Neural progenitor cell (in vitro differentiated cells): ENCODE measurements around the gene HECA. TPM values are rescaled to one million over a fixed set of nuclear protein-coding genes. Genes with fewer than 3 reads are reported as not detected.

ENCODE experiments used
- DNase-seq: peaks from one replicate; pipeline ENCODE4 v3.0.0-alpha.2; 2016; ENCODE audit warnings: low spot score
- H2AFZ ChIP-seq: fragments of 200-600 bp; sonication (generic); replicated peaks from 2 replicates; pipeline ENCODE4 v1.6.1; 2016; ENCODE audit warnings: antibody characterized with exemption
- H3F3A ChIP-seq: fragments of 200-600 bp; sonication (generic); 2 replicates; pipeline ENCODE4 v1.6.1; 2016; ENCODE audit warnings: antibody characterized with exemption, low read depth
- H3K27ac ChIP-seq: fragments of 200-600 bp; sonication (generic); 2 replicates; pipeline ENCODE4 v1.5.1; 2016; ENCODE audit warnings: mild to moderate bottlenecking
- H3K27me3 ChIP-seq: fragments of 200-600 bp; sonication (generic); 2 replicates; pipeline ENCODE4 v1.6.1; 2016; ENCODE audit warnings: mild to moderate bottlenecking, moderate library complexity
- H3K36me3 ChIP-seq: fragments of 200-600 bp; sonication (generic); 2 replicates; pipeline ENCODE4 v1.5.1; 2016
- H3K4me1 ChIP-seq: fragments of 200-600 bp; sonication (generic); 2 replicates; pipeline ENCODE4 v1.6.1; 2016; ENCODE audit warnings: mixed run types
- H3K4me2 ChIP-seq: fragments of 200-600 bp; sonication (generic); 2 replicates; pipeline ENCODE4 v1.6.1; 2016
- H3K4me3 ChIP-seq: fragments of 200-600 bp; sonication (generic); 2 replicates; pipeline ENCODE4 v1.5.1; 2016
- H3K79me2 ChIP-seq: fragments of 200-600 bp; sonication (generic); 2 replicates; pipeline ENCODE4 v1.6.1; 2016; ENCODE audit warnings: low read depth
- H3K9ac ChIP-seq: fragments of 200-600 bp; sonication (generic); 2 replicates; pipeline ENCODE4 v1.6.1; 2016
- H3K9me3 ChIP-seq: fragments of 200-600 bp; sonication (generic); 2 replicates; pipeline ENCODE4 v1.5.1; 2016; ENCODE audit warnings: low read depth
- H4K20me1 ChIP-seq: fragments of 200-600 bp; sonication (generic); 2 replicates; pipeline ENCODE4 v1.6.1; 2016; ENCODE audit warnings: low read depth
- H3K27ac Mint-ChIP-seq: 3 replicates; pipeline ENCODE4 v1.8.0; 2021; ENCODE audit warnings: mixed read lengths
- H3K27me3 Mint-ChIP-seq: 2 replicates; pipeline ENCODE4 v1.8.0; 2022; ENCODE audit warnings: low read depth, mild to moderate bottlenecking, inconsistent platforms, moderate library complexity, mixed read lengths; ENCODE audit not compliant: insufficient read depth
- H3K36me3 Mint-ChIP-seq: 3 replicates; pipeline ENCODE4 v1.8.0; 2021; ENCODE audit warnings: mixed read lengths
- H3K4me1 Mint-ChIP-seq: 3 replicates; pipeline ENCODE4 v1.8.0; 2021; ENCODE audit warnings: mixed read lengths
- H3K4me3 Mint-ChIP-seq: 3 replicates; pipeline ENCODE4 v1.8.0; 2021; ENCODE audit warnings: mild to moderate bottlenecking, moderate library complexity, mixed read lengths
- H3K9me3 Mint-ChIP-seq: 3 replicates; pipeline ENCODE4 v1.8.0; 2020; ENCODE audit warnings: mixed read lengths
- EZH2 ChIP-seq: fragments of 200-600 bp; sonication (generic); IDR thresholded peaks from 2 replicates; pipeline ENCODE4 v1.6.1; 2017; ENCODE audit warnings: antibody characterized with exemption, mild to moderate bottlenecking, moderate library complexity
- EZH2phosphoT487 ChIP-seq: fragments of 200-600 bp; sonication (generic); IDR thresholded peaks from 2 replicates; pipeline ENCODE4 v1.6.1; 2017; ENCODE audit warnings: antibody characterized with exemption
- total RNA-seq: library from RNA; depleted of rRNA; stranded (reverse); fragments of >200 nt; gene quantifications from 2 replicates; pipeline ENCODE4 v1.2.3, GENCODE V29; 2015; ENCODE audit warnings: low replicate concordance
- TF ChIP-seq, protein P1 (sequence below): fragments of 200-600 bp; sonication (generic); IDR thresholded peaks from 2 replicates; pipeline ENCODE4 v1.5.1; 2017; ENCODE audit warnings: antibody characterized with exemption, mild to moderate bottlenecking

HECA gene
- total RNA-seq, 1 donor from 2014 or later: 12.7 TPM

DNA sequence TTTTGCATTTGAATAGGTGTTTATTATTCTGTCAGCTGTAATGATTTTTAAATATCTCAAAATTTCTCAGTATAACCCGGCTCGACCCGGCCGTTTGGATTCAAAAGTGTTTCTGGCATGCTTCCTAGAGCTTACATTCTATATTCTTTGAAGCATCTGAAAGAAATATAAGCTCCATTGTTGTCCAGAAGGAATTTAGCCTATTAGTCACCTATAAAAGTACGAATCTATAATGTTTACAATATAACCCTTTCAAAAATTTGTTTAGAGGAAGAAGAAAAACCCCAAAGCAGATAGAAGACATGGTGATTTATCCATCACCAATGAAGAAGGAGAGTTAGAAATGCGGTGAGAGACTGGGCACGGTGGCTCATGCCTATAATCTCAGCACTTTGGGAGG lies 22.3 kb upstream of the HECA start:
- H3K36me3 Mint-ChIP-seq: no peaks in the 10 kb centered on the region
- Histone ChIP-seq H3K4me3 (no peak overlapping the region), H4K20me1 (no peaks in the 10 kb centered on the region), H3K9ac (no peak overlapping the region), H3K36me3 (no peaks in the 10 kb centered on the region), H3F3A (no peaks in the 10 kb centered on the region), H3K79me2 (no peaks in the 10 kb centered on the region), H3K4me2 (no peak overlapping the region), H3K4me1 (no peaks in the 10 kb centered on the region), H3K9me3 (no peaks in the 10 kb centered on the region), H2AFZ (no peak overlapping the region), H3K27ac (no peak overlapping the region), H3K27me3 (no peaks in the 10 kb centered on the region)
- H3K4me1 Mint-ChIP-seq: no peaks in the 10 kb centered on the region
- H3K27ac Mint-ChIP-seq: no peak overlapping the region
- H3K27me3 Mint-ChIP-seq: no peaks in the 10 kb centered on the region
- no peak overlapping the region for H3K4me3 Mint-ChIP-seq
- H3K9me3 Mint-ChIP-seq: no peaks in the 10 kb centered on the region
- DNase-seq: no peak
- TF ChIP-seq, protein P1, sequence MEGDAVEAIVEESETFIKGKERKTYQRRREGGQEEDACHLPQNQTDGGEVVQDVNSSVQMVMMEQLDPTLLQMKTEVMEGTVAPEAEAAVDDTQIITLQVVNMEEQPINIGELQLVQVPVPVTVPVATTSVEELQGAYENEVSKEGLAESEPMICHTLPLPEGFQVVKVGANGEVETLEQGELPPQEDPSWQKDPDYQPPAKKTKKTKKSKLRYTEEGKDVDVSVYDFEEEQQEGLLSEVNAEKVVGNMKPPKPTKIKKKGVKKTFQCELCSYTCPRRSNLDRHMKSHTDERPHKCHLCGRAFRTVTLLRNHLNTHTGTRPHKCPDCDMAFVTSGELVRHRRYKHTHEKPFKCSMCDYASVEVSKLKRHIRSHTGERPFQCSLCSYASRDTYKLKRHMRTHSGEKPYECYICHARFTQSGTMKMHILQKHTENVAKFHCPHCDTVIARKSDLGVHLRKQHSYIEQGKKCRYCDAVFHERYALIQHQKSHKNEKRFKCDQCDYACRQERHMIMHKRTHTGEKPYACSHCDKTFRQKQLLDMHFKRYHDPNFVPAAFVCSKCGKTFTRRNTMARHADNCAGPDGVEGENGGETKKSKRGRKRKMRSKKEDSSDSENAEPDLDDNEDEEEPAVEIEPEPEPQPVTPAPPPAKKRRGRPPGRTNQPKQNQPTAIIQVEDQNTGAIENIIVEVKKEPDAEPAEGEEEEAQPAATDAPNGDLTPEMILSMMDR: no peak
- no peak for TF ChIP-seq EZH2

DNA sequence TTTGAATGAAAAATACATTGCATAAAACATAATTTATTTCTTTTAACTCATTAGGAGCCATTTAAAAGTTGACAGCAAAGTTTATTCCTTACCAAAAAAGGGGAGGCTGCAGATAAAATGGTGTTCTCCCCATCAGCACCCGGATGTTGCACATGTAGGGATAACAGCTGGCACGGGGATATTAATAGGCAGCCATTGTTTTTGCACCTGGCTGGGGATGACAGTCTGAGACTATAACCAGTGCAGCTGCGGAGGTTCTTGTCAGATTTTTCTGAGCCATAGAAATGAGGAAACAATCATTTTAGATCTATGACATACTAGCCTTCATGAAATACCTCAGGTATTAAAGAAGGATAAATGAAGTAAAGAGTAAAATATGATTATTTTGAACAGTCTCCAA lies 20.1 kb upstream of the HECA start:
- no peak for DNase-seq
- Histone ChIP-seq H3K4me3 (no peak overlapping the region), H3K27me3 (no peaks in the 10 kb centered on the region), H3K79me2 (no peaks in the 10 kb centered on the region), H3K27ac (no peak overlapping the region), H4K20me1 (no peaks in the 10 kb centered on the region), H3K9me3 (no peaks in the 10 kb centered on the region), H3K36me3 (no peaks in the 10 kb centered on the region), H3K9ac (no peak overlapping the region), H3K4me2 (no peak overlapping the region), H2AFZ (no peak overlapping the region), H3F3A (no peaks in the 10 kb centered on the region), H3K4me1 (no peaks in the 10 kb centered on the region)
- Mint-ChIP-seq H3K4me1 (no peaks in the 10 kb centered on the region), H3K27ac (no peak overlapping the region), H3K9me3 (peaks cover 7% of the 10 kb centered on the region), H3K4me3 (no peak overlapping the region), H3K36me3 (peaks cover under 1% of the 10 kb centered on the region), H3K27me3 (peaks cover 3% of the 10 kb centered on the region)
- no peak for TF ChIP-seq EZH2phosphoT487
- no peak for TF ChIP-seq EZH2
- TF ChIP-seq, protein P1: no peak

DNA sequence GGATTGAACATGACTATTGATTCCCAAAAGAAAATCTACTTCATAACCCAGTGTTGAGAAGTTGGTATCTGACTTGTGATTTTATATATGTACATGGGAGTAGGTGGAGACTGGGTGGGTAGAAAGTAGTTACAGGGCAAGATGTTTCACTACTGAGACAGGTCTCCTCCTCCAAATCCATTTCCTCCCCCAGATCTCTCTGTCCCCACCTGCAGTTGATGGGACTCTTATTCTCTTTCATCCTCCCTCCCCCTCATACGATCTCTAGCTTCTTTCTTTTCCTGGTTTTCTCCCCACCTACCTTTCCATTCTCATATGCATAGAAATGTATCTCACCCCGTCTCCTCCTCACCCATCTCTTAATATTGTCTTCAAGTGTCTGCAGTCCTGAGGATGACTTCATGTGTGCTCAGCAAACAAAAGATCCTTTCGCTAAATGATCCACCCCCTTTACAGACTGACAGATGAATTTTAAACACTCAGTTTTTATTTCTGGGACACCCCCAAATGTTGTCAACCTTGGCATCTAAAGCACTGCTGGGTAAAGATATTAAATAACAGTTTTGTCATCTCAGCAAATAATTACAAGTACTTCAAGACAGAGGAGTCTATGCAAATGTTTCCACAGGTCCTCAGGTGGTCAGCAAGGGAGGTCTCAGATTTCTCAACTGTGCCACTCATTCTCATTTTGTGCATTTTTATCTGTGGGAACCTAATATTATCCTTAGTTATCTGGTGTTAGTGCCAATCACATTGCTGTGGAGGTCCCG lies 18.7 kb upstream of the HECA start:
- DNase-seq: no peak
- no peak overlapping the region for H3K4me2 ChIP-seq
- Mint-ChIP-seq H3K4me1 (no peaks in the 10 kb centered on the region), H3K9me3 (peaks cover 14% of the 10 kb centered on the region), H3K27me3 (peaks cover 3% of the 10 kb centered on the region), H3K36me3 (peaks cover 5% of the 10 kb centered on the region), H3K27ac (no peak overlapping the region), H3K4me3 (no peak overlapping the region)
- no peaks in the 10 kb centered on the region for H3K4me1 ChIP-seq
- H3K9ac ChIP-seq: no peak overlapping the region
- H3K27me3 ChIP-seq: no peaks in the 10 kb centered on the region
- H3K4me3 ChIP-seq: no peak overlapping the region
- H3F3A ChIP-seq: no peaks in the 10 kb centered on the region
- no peak overlapping the region for H3K27ac ChIP-seq
- TF ChIP-seq EZH2: no peak
- no peak for TF ChIP-seq EZH2phosphoT487
- TF ChIP-seq, protein P1: no peak
- no peaks in the 10 kb centered on the region for H3K36me3 ChIP-seq
- no peaks in the 10 kb centered on the region for H3K9me3 ChIP-seq
- no peaks in the 10 kb centered on the region for H4K20me1 ChIP-seq
- no peaks in the 10 kb centered on the region for H3K79me2 ChIP-seq
- H2AFZ ChIP-seq: peak overlapping the region; percentile 42
